ENCODE results near the gene TUBA1C. TPM values are rescaled to one million over a fixed set of nuclear protein-coding genes. Genes with fewer than 3 reads are reported as not detected.

Gene TUBA1C
- total and polyA plus RNA-seq, 9 of the 15 experiments (the other 6 are each of a cell fraction or from before 2014, with no cell fraction given): 755 to 3,012 (median 914) TPM

DNA sequence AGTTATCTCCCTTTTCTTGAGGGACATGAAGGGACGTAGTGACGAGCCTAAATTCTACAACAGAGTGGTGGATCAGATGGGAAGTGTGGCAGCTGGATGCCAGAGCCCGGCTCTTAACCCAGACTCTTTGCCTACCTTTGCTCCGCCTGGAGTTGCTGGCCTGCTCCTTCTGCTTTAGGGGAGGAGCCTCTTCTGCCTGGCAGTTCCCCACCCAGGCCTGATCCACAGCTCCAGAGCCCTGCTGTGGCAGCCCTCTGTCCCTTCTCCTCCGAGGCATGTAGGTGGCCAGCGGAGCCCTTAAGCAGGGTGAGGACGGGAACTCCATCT, 27.8 kb downstream of the TUBA1C start:
- in situ Hi-C loops (cut with MboI) (no loop called here), intact Hi-C loops (cut with micrococcal nuclease) (no loop called here)
- peak overlapping the region in 1 of 2 experiments; percentile 46; a peak in 2 of 4 replicates for H3K9ac ChIP-seq (ENCODE audit: insufficient read depth in 1 of 2, low read depth in 2 of 2, low read length in 2 of 2)
- no peak overlapping the region for H3K27ac ChIP-seq (ENCODE audit: extremely low read depth, low read depth, low read length)
- H3K9me3 ChIP-seq (replicated peaks; ENCODE audit: control insufficient read depth, insufficient read depth, low read depth, low read length): no peaks in the 10 kb centered on the region
- WGBS (ENCODE audit: insufficient coverage, low coverage, missing lambda C conversion rate): 42% methylated on average over 7 of the region's 7 CpGs
- H3K4me3 ChIP-seq: no peak overlapping the region
- no peaks in the 10 kb centered on the region for H4K20me1 ChIP-seq (replicated peaks; ENCODE audit: control insufficient read depth, insufficient read depth, low read length)
- no peak for DNase-seq (ENCODE audit: extremely low read depth in 1 of 4, low spot score in 3 of 4)
- H3K9me1 ChIP-seq (ENCODE audit: control insufficient read depth, insufficient read depth, low read length): peaks cover 3% of the 10 kb centered on the region
- no peak overlapping the region for H2AFZ ChIP-seq (ENCODE audit: low read depth, low read length)
- no TSS peak for BruUV-seq (replicated peaks)
- CTCF ChIA-PET (ENCODE audit: low intra/inter-chr PET ratio): interaction anchor here (0.7 kb wide), 1 partner anchor 55 kb away, joined by 3 read pairs; no protein-coding TSS in a partner anchor
- H3K4me1 ChIP-seq (replicated peaks in 1 of 2; ENCODE audit: control insufficient read depth in 2 of 2, insufficient read depth in 2 of 2, low read length in 2 of 2): peaks cover 2 to 46% of the 10 kb centered on the region in 2 experiments; a peak in 4 of 5 replicates
- H3K79me2 ChIP-seq (ENCODE audit: control insufficient read depth, insufficient read depth, low read length): no peaks in the 10 kb centered on the region
- no peak for ATAC-seq
- TF ChIP-seq POLR2G (IDR thresholded peaks at IDR 0.05; ENCODE audit: low read depth, low read length) (0 out of 2 replicates have a peak, but pooled peaks have one; percentile 0), PHF8 (IDR thresholded peaks at IDR 0.05; ENCODE audit: borderline replicate concordance, low read length) (no peak)
- POLR2A ChIA-PET: interaction anchor here (0.7 to 2.6 kb wide), 4 partner anchors 19 to 785 kb away, joined by 3 to 20 read pairs (median 8); partner anchors contain the start of gene TROAP
- H3K27me3 ChIP-seq (ENCODE audit: control insufficient read depth in 2 of 2, insufficient read depth in 2 of 2, low read length in 2 of 2): no peaks in the 10 kb centered on the region
- H3K4me2 ChIP-seq (ENCODE audit: insufficient read depth, low read length): no peak overlapping the region
- H3K36me3 ChIP-seq (ENCODE audit: control insufficient read depth, insufficient read depth, low read length): no peaks in the 10 kb centered on the region
- no peak for FAIRE-seq

DNA sequence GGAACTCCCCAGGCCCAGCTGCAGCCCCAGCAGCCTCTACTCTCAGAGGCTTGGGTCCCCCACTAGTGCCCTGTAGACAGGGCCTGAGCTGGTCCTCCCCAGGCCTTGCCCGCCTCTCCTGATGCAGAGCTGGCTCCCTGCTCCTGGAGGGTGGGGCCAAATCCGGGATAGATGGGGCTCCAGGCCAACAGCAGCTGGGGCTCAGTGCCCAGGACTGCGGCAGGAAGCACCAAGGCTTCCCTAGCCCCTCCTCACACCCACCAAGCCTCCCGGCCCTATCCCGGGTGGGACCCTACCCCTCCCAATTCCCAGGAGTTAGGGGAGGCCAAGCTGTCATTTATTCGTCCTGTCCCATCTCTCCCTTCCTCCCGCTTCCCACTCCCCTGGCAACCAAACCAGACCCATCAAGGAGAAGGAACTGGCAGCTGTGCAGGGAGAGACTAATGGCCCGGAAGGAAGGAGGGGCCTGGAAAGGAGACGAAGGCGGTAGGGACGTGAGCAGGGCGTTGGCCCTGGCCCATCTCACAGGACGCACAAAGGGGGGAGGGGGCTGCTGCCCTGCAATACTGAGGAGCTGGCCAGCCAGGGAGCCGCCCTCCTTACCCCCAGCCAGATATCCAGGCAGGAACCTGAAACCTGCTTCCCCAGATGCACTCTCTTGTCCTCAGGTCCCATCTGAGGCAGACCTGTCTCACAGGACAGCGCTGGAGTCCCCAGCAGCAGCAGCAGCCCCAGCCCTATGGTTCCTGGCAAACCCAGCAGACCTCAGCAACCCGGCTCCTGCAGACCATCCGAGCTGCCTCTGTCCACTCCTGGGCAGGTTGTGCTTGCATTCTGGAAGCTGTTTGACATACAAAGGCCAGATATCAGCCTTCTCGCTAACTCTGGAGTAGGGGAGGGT, 28.4 kb downstream of the TUBA1C start:
- DNase-seq (ENCODE audit: extremely low read depth in 1 of 4, low spot score in 3 of 4) (no peak), ATAC-seq (no peak), FAIRE-seq (no peak)
- no peaks in the 10 kb centered on the region for H4K20me1 ChIP-seq (replicated peaks; ENCODE audit: control insufficient read depth, insufficient read depth, low read length)
- in situ Hi-C loops (cut with MboI): no loop called here
- intact Hi-C loops (cut with micrococcal nuclease): no loop called here
- no peaks in the 10 kb centered on the region for H3K36me3 ChIP-seq (ENCODE audit: control insufficient read depth, insufficient read depth, low read length)
- no peaks in the 10 kb centered on the region for H3K27me3 ChIP-seq (ENCODE audit: control insufficient read depth in 2 of 2, insufficient read depth in 2 of 2, low read length in 2 of 2)
- peaks cover 8 to 52% of the 10 kb centered on the region in 2 experiments; a peak in 4 of 5 replicates for H3K4me1 ChIP-seq (replicated peaks in 1 of 2; ENCODE audit: control insufficient read depth in 2 of 2, insufficient read depth in 2 of 2, low read length in 2 of 2)
- H2AFZ ChIP-seq (ENCODE audit: low read depth, low read length): no peak overlapping the region
- H3K79me2 ChIP-seq (ENCODE audit: control insufficient read depth, insufficient read depth, low read length): no peaks in the 10 kb centered on the region
- no peaks in the 10 kb centered on the region for H3K9me3 ChIP-seq (replicated peaks; ENCODE audit: control insufficient read depth, insufficient read depth, low read depth, low read length)
- BruUV-seq (replicated peaks): no TSS peak
- CTCF ChIA-PET (ENCODE audit: low intra/inter-chr PET ratio): interaction anchor here (0.7 kb wide), 1 partner anchor 55 kb away, joined by 3 read pairs; no protein-coding TSS in a partner anchor
- peak overlapping the region in 1 of 2 experiments; percentile 54; a peak in 2 of 4 replicates for H3K9ac ChIP-seq (ENCODE audit: insufficient read depth in 1 of 2, low read depth in 2 of 2, low read length in 2 of 2)
- POLR2A ChIA-PET: interaction anchor here (0.5 to 2.6 kb wide), 11 partner anchors 11 to 786 kb away, joined by 3 to 20 read pairs (median 3); partner anchors contain the start of gene TROAP
- no peak overlapping the region for H3K27ac ChIP-seq (ENCODE audit: extremely low read depth, low read depth, low read length)
- H3K4me3 ChIP-seq: no peak overlapping the region
- WGBS (ENCODE audit: insufficient coverage, low coverage, missing lambda C conversion rate): 23% methylated on average over 16 of the region's 18 CpGs
- peaks cover 9% of the 10 kb centered on the region for H3K9me1 ChIP-seq (ENCODE audit: control insufficient read depth, insufficient read depth, low read length)
- TF ChIP-seq CBX2 (IDR thresholded peaks at IDR 0.05; ENCODE audit: insufficient read depth, low read length, poor library complexity, severe bottlenecking) (no peak), POLR2G (IDR thresholded peaks at IDR 0.05; ENCODE audit: low read depth, low read length) (0 out of 2 replicates have a peak, but pooled peaks have one; percentile 3)
- H3K4me2 ChIP-seq (ENCODE audit: insufficient read depth, low read length): no peak overlapping the region

Data from K562 (cell line).